Prostate gland (tissue), 2 donors: ENCODE measurements around the gene IQGAP3. TPM values are rescaled to one million over a fixed set of nuclear protein-coding genes. Genes with fewer than 3 reads are reported as not detected.

ENCODE experiments used
- DNase-seq: peaks from one replicate; pipeline ENCODE4 v3.0.0-alpha.2; 2019; ENCODE audit warnings: low spot score
- H3K27ac ChIP-seq, 2 donors: fragments of 200-600 bp; sonication (generic); 2 replicates each; pipeline ENCODE4 v1.5.1; 2017 to 2019
- H3K27me3 ChIP-seq: fragments of 200-600 bp; sonication (generic); replicated peaks from 2 replicates; pipeline ENCODE4 v1.5.1; 2019; ENCODE audit not compliant: insufficient read depth
- H3K36me3 ChIP-seq, 2 donors: fragments of 200-600 bp; sonication (generic); 1 replicate in 1 of 2; 2 replicates in 1 of 2; pipeline versions ENCODE4 v1.5.1 to v1.8.1; 2017 to 2019
- H3K4me1 ChIP-seq: fragments of 200-600 bp; sonication (generic); replicated peaks from 2 replicates; pipeline ENCODE4 v1.5.1; 2019
- H3K4me3 ChIP-seq, 2 donors: fragments of 200-600 bp; sonication (generic); 2 replicates each; pipeline ENCODE4 v1.5.1; 2017 to 2019
- H3K9me3 ChIP-seq: fragments of 200-600 bp; sonication (generic); 2 replicates; pipeline ENCODE4 v1.5.1; 2017
- POLR2A ChIP-seq: fragments of 450-650 bp; IDR thresholded peaks from one replicate; pipeline ENCODE4 v1.6.1; 2016; ENCODE audit warnings: antibody characterized with exemption, mild to moderate bottlenecking
- POLR2AphosphoS5 ChIP-seq: sonication (generic); formaldehyde crosslinking; IDR thresholded peaks from one replicate; pipeline ENCODE4 v1.6.1; 2017; ENCODE audit warnings: antibody characterized with exemption
- WGBS: methylation state at CpG from one replicate; pipeline ENCODE4 v1.1.5; 2018; 5-methylcytosine and 5-hydroxymethylcytosine counted together
- intact Hi-C: fragments of 100-400 bp; cut with DNase I; formaldehyde crosslinking; loops from one replicate; pipeline ENCODE4 v1.14.2; 2022
- total RNA-seq, 2 donors: library from RNA; depleted of rRNA; stranded (reverse); fragments of >200 nt; gene quantifications; one replicate each; pipeline ENCODE4 v1.1.0, GENCODE V29; 2016
- TF ChIP-seq, protein P1 (sequence below), 4 experiments: fragments of 200-600 bp in 2 of 4; fragments of 450-650 bp in 2 of 4; sonication (generic) in 2 of 4; IDR thresholded peaks; 1 replicate in 3 of 4; 2 replicates in 1 of 4; pipeline ENCODE4 v1.5.1; 2016 to 2019; ENCODE audit warnings: antibody characterized with exemption in 4 of 4, mild to moderate bottlenecking in 2 of 4, moderate library complexity in 2 of 4

IQGAP3 gene
- total RNA-seq, 2 donors from 2014 or later: 1.5 to 3.0 TPM

DNA sequence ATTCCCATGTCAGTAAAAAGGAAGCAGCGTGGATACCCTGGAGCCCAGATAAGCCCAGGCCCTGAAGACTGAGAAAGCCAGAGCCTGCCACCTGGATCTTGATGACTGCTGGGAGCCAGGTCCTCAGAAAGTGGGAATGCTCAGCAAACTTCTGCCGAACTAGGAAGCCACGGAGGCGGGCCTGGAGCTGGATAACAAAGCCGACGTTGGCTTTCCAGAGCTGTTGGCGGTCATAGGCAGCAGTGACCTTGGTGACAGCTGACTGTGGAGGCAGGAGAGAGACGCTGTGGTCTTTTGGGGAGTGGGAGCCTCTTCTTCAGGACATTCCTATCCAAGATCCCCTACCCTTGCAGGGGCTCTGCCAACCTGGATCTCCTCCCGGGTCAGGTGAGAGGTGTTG, 24.4 kb downstream of the IQGAP3 start:
- WGBS: 92% methylated on average over 9 of the region's 9 CpGs
- TF ChIP-seq POLR2AphosphoS5 (no peak), POLR2A (no peak)
- TF ChIP-seq, protein P1, sequence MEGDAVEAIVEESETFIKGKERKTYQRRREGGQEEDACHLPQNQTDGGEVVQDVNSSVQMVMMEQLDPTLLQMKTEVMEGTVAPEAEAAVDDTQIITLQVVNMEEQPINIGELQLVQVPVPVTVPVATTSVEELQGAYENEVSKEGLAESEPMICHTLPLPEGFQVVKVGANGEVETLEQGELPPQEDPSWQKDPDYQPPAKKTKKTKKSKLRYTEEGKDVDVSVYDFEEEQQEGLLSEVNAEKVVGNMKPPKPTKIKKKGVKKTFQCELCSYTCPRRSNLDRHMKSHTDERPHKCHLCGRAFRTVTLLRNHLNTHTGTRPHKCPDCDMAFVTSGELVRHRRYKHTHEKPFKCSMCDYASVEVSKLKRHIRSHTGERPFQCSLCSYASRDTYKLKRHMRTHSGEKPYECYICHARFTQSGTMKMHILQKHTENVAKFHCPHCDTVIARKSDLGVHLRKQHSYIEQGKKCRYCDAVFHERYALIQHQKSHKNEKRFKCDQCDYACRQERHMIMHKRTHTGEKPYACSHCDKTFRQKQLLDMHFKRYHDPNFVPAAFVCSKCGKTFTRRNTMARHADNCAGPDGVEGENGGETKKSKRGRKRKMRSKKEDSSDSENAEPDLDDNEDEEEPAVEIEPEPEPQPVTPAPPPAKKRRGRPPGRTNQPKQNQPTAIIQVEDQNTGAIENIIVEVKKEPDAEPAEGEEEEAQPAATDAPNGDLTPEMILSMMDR (IDR thresholded peaks at IDR 0.05): no peak
- Histone ChIP-seq H3K9me3 (no peaks in the 10 kb centered on the region), H3K4me1 (no peaks in the 10 kb centered on the region), H3K27ac (no peak overlapping the region), H3K27me3 (no peaks in the 10 kb centered on the region), H3K4me3 (no peak overlapping the region), H3K36me3 (no peaks in the 10 kb centered on the region)
- intact Hi-C loops: no loop called here
- DNase-seq: no peak

DNA sequence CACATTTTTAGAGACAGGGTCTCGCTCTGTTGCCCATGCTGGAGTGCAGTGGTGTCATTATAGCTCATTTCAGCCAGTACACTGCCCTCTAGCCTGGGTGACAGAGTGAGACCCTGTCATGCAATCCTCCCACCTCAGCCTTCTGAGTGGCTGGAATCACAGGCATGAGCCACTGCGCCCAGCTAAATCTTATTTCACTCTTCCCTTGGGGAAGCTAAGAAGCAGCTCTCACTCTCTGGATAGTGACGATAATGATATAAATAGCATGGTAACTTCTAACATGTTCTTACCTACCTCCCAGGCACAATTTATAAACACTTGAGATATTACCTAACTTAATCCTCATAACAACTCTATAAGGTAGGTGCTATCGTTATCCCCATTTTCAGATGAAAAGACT, 24.9 kb downstream of the IQGAP3 start:
- Histone ChIP-seq H3K9me3 (no peaks in the 10 kb centered on the region), H3K27me3 (no peaks in the 10 kb centered on the region), H3K36me3 (no peaks in the 10 kb centered on the region), H3K4me3 (no peak overlapping the region), H3K27ac (no peak overlapping the region), H3K4me1 (no peaks in the 10 kb centered on the region)
- intact Hi-C loops: no loop called here
- 95% methylated on average over 4 of the region's 4 CpGs for WGBS
- TF ChIP-seq POLR2AphosphoS5 (no peak), POLR2A (no peak)
- TF ChIP-seq, protein P1 (IDR thresholded peaks at IDR 0.05): no peak
- no peak for DNase-seq

DNA sequence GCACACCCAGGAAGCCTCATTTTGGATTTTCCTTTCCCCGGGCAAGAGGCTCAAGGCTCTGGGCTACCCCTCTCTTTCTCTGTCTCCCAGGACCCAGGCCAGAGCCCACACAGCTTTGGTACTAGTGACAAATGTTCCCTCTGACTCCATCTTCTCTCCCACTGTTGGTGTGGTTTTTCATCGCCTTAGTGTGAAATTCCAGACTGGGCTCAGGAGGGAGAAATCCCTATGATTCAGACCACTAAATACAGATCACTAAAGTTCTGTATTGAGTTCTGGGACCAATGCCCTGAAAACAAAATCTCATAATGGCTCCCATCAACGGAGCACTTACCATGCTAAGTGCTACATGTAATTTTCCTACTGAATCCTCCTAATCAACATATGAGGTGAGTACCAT, 26.1 kb downstream of the IQGAP3 start:
- 93% methylated on average over 3 of the region's 3 CpGs for WGBS
- Histone ChIP-seq H3K4me3 (no peak overlapping the region), H3K9me3 (no peaks in the 10 kb centered on the region), H3K4me1 (no peaks in the 10 kb centered on the region), H3K27me3 (no peaks in the 10 kb centered on the region), H3K36me3 (no peaks in the 10 kb centered on the region), H3K27ac (no peak overlapping the region)
- intact Hi-C loops: no loop called here
- TF ChIP-seq POLR2A (no peak), POLR2AphosphoS5 (no peak)
- TF ChIP-seq, protein P1 (IDR thresholded peaks at IDR 0.05): no peak
- no peak for DNase-seq

DNA sequence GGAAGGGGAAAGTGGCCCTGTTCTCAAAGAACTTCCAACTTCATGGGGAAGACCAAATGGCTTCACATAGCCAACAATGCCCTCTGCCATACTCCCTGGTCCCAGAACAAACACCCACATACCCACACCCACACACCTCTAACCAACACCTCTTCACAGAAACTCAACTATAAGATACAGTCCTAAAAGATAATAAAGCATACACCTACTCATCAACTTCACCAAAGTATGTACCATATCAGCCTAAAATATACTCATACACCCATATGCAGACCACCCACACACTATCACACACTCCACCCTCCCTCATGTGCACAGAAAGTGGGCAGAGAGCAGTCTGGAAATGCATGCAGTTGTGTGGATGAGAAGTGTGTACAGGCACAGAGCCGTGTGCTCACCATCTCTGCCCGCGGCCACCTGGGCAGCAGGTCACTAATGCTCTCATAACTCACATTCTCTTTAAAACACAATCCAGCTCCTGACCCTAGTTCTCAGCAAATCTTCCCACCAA, 27.7 kb downstream of the IQGAP3 start:
- Histone ChIP-seq H3K27ac (no peak overlapping the region), H3K4me1 (no peaks in the 10 kb centered on the region), H3K4me3 (no peak overlapping the region), H3K9me3 (no peaks in the 10 kb centered on the region), H3K27me3 (no peaks in the 10 kb centered on the region), H3K36me3 (no peaks in the 10 kb centered on the region)
- intact Hi-C loops: no loop called here
- 93% methylated on average over 3 of the region's 3 CpGs for WGBS
- DNase-seq: no peak
- TF ChIP-seq POLR2A (no peak), POLR2AphosphoS5 (no peak)
- TF ChIP-seq, protein P1 (IDR thresholded peaks at IDR 0.05): no peak

DNA sequence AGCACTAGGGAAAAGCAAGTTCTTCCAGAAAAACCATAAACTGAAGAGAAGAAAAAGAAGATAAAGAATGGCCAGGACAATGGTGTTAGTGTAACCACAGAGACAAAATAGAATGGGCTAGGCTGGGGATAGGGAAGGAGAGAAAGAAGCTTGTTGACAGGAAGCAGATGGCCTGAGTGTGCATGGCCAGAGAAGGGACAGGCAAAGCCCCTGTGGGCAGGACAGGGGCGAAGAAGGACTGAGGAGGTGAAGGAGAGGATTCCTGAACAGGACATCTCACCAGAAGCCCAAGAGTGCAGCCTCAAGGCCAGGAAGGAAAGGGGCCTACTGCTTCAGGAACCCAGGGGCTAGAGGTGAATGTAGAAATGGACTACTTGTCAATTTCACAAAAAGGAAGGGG, 29.3 kb downstream of the IQGAP3 start:
- TF ChIP-seq, protein P1 (IDR thresholded peaks at IDR 0.05): no peak
- TF ChIP-seq POLR2AphosphoS5: no peak
- no peak for TF ChIP-seq POLR2A
- Histone ChIP-seq H3K9me3 (no peaks in the 10 kb centered on the region), H3K36me3 (no peaks in the 10 kb centered on the region), H3K27ac (no peak overlapping the region), H3K27me3 (no peaks in the 10 kb centered on the region), H3K4me1 (no peaks in the 10 kb centered on the region), H3K4me3 (no peak overlapping the region)
- WGBS: 74% methylated on average over 1 of the region's 1 CpG
- no peak for DNase-seq
- intact Hi-C loops: no loop called here
